PC-9 (cell line): ENCODE measurements around the gene CRTC1. TPM values are rescaled to one million over a fixed set of nuclear protein-coding genes. Genes with fewer than 3 reads are reported as not detected.

Experiments
- Bru-seq: library from RNA; stranded (reverse); fragments of 400-500 nt; gene quantifications from one replicate; lab custom pipeline; 2021; lab: Mats Ljungman, UMichigan
- BruChase-seq, 2 experiments: library from RNA; stranded (reverse); fragments of 400-500 nt; gene quantifications; one replicate each; lab custom pipeline; 2021; lab: Mats Ljungman, UMichigan
- BruUV-seq: library from RNA; stranded (reverse); fragments of 400-500 nt; replicated peaks from 2 replicates; lab custom pipeline; 2021; lab: Mats Ljungman, UMichigan
- CTCF ChIA-PET: fragments of 300-600 bp; sonication (Branson Sonifier 250); formaldehyde crosslinking; loops from one replicate; lab custom pipeline; 2022; ENCODE audit warnings: antibody characterized with exemption; lab: Charles Lee
- POLR2A ChIA-PET: fragments of 300-600 bp; sonication (Branson Sonifier 250); formaldehyde crosslinking; loops from one replicate; lab custom pipeline; 2022; ENCODE audit warnings: antibody characterized with exemption; ENCODE audit not compliant: unreplicated experiment; lab: Charles Lee
- DNase-seq, 2 experiments: peaks; one replicate each; pipeline versions ENCODE4 v3.0.0 to v3.0.0-alpha.2; 2015 to 2022; ENCODE audit warnings: mixed read lengths in 1 of 2
- H2AFZ ChIP-seq: fragments of 200-600 bp; sonication (generic); 2 replicates; pipeline ENCODE4 v1.8.1; 2017; ENCODE audit warnings: antibody characterized with exemption
- H3F3A ChIP-seq: fragments of 200-600 bp; sonication (generic); 2 replicates; pipeline ENCODE4 v1.8.1; 2017; ENCODE audit warnings: antibody characterized with exemption, mild to moderate bottlenecking, low read depth; ENCODE audit not compliant: insufficient read depth
- H3K27ac ChIP-seq: fragments of 200-600 bp; sonication (generic); 2 replicates; pipeline ENCODE4 v1.6.1; 2016; ENCODE audit warnings: mixed run types
- H3K27me3 ChIP-seq: fragments of 200-600 bp; sonication (generic); 2 replicates; pipeline ENCODE4 v1.6.1; 2016; ENCODE audit warnings: low read depth, mixed run types; ENCODE audit not compliant: insufficient read depth
- H3K36me3 ChIP-seq: fragments of 200-600 bp; sonication (generic); 2 replicates; pipeline ENCODE4 v1.6.1; 2016; ENCODE audit warnings: low read depth, mixed run types
- H3K4me1 ChIP-seq: fragments of 200-600 bp; sonication (generic); replicated peaks from 2 replicates; pipeline ENCODE4 v1.6.1; 2016; ENCODE audit warnings: mixed run types; ENCODE audit not compliant: insufficient read depth
- H3K4me2 ChIP-seq: fragments of 200-600 bp; sonication (generic); 2 replicates; pipeline ENCODE4 v1.6.1; 2017; ENCODE audit warnings: mixed run types
- H3K4me3 ChIP-seq: fragments of 200-600 bp; sonication (generic); 2 replicates; pipeline ENCODE4 v1.6.1; 2016; ENCODE audit warnings: mixed run types
- H3K79me2 ChIP-seq: fragments of 200-600 bp; sonication (generic); 2 replicates; pipeline ENCODE4 v1.6.1; 2017; ENCODE audit warnings: low read depth, mixed run types
- H3K9me2 ChIP-seq: fragments of 200-600 bp; sonication (generic); 2 replicates; pipeline ENCODE4 v1.8.1; 2017; ENCODE audit warnings: mild to moderate bottlenecking; ENCODE audit not compliant: insufficient read depth
- H3K9me3 ChIP-seq: fragments of 200-600 bp; sonication (generic); 2 replicates; pipeline ENCODE4 v1.8.1; 2016; ENCODE audit warnings: low read depth; ENCODE audit not compliant: insufficient read depth
- H4K20me1 ChIP-seq: fragments of 200-600 bp; sonication (generic); 2 replicates; pipeline ENCODE4 v1.8.1; 2017; ENCODE audit not compliant: insufficient read depth
- CTCF ChIP-seq: fragments of 200-600 bp; sonication (generic); conservative IDR thresholded peaks from 2 replicates; pipeline ENCODE4 v1.6.1; 2017; ENCODE audit warnings: mixed run types, antibody characterized with exemption, mild to moderate bottlenecking, moderate library complexity
- EZH2 ChIP-seq: fragments of 200-600 bp; sonication (generic); IDR thresholded peaks from 2 replicates; pipeline ENCODE4 v1.8.0; 2017; ENCODE audit warnings: antibody characterized with exemption, low read depth
- intact Hi-C: fragments of 100-400 bp; cut with micrococcal nuclease; formaldehyde crosslinking; loops from one replicate; pipeline ENCODE4 v1.10.0; 2022; ENCODE audit not compliant: unreplicated experiment
- long read RNA-seq: library from polyadenylated mRNA; stranded (forward); transcript quantifications from one replicate; pipeline ENCODE4 v2.0.0, GENCODE V29; 2022
- total RNA-seq: library from RNA; stranded (reverse); gene quantifications from 2 replicates; pipeline ENCODE4 v1.2.3, GENCODE V29; 2021

Gene CRTC1
- total RNA-seq (13.3 and 16.6 TPM in 2 replicates), Bru-seq, nascent RNA (percentile 52 among the genes with signal in this experiment), BruChase-seq, experiment 1, labeled RNA remaining after a 2-hour chase (percentile 52 among the genes with signal in this experiment), BruChase-seq, experiment 2, labeled RNA remaining after a 6-hour chase (percentile 59 among the genes with signal in this experiment)
- long read RNA-seq, partial matches to known transcripts, result 3 of 7 reads
- long read RNA-seq, other reads (novel, unspliced or antisense), result 3 of 7 reads

- H4K20me1 ChIP-seq, result peaks cover 30% of the 10 kb centered on the region
- H3K4me1 ChIP-seq, result peaks cover 31% of the 10 kb centered on the region
- H3K36me3 ChIP-seq, result no peaks in the 10 kb centered on the region
- peaks cover 43% of the 10 kb centered on the region for H3K79me2 ChIP-seq
- peak within 1 kb of the TSS; percentile 80 for H3K4me3 ChIP-seq
- intact Hi-C loops, result no loop called here
- H2AFZ ChIP-seq, result peak within 1 kb of the TSS; percentile 86
- no peaks in the 10 kb centered on the region for H3K27me3 ChIP-seq
- peaks cover 25% of the 10 kb centered on the region; the same call in 1 of the 2 replicates for H3F3A ChIP-seq
- peak within 1 kb of the TSS; percentile 80 for H3K4me2 ChIP-seq
- CTCF ChIA-PET, result no interaction called here
- TF ChIP-seq CTCF (no peak), EZH2 (no peak)
- 0 out of 2 replicates have a peak within 1 kb of the TSS, but pooled peaks have one; percentile 6 for H3K27ac ChIP-seq
- no peaks in the 10 kb centered on the region for H3K9me3 ChIP-seq
- peak; percentile 65 to 94 for DNase-seq
- POLR2A ChIA-PET, result interaction anchor here (0.5 to 0.6 kb wide), 2 partner anchors 9 to 112 kb away, joined by 3 read pairs; no protein-coding TSS in a partner anchor
- no TSS peak for BruUV-seq
- no peaks in the 10 kb centered on the region for H3K9me2 ChIP-seq
Observed at GRCh38 chr19:18683109-18683957, at the start of gene CRTC1. CRTC1 (plus strand) TSS chr19:18683680; CDS start chr19:18683703, 23 bp downstream.

- H3F3A ChIP-seq, result peaks cover 17% of the 10 kb centered on the region
- no peaks in the 10 kb centered on the region for H3K9me2 ChIP-seq
- intact Hi-C loops, result no loop called here
- H3K4me2 ChIP-seq, result no peak overlapping the region
- no peak for TF ChIP-seq EZH2
- TF ChIP-seq CTCF, result no peak
- CTCF ChIA-PET, result no interaction called here
- H3K27me3 ChIP-seq, result no peaks in the 10 kb centered on the region
- no peak overlapping the region for H2AFZ ChIP-seq
- peaks cover 18% of the 10 kb centered on the region for H3K4me1 ChIP-seq
- POLR2A ChIA-PET, result interaction anchor here (0.6 kb wide), 1 partner anchor 13 kb away, joined by 4 read pairs; no protein-coding TSS in a partner anchor
- no peak overlapping the region for H3K27ac ChIP-seq
- no peaks in the 10 kb centered on the region for H4K20me1 ChIP-seq
- DNase-seq, result no peak
- H3K9me3 ChIP-seq, result no peaks in the 10 kb centered on the region
- no peaks in the 10 kb centered on the region for H3K36me3 ChIP-seq
- no peak overlapping the region for H3K4me3 ChIP-seq
- peaks cover 23% of the 10 kb centered on the region for H3K79me2 ChIP-seq
- no TSS peak for BruUV-seq
Observed at GRCh38 chr19:18634612-18635297, 48.7 kb upstream of the CRTC1 start.

- POLR2A ChIA-PET, result no interaction called here
- Histone ChIP-seq H3K4me3 (no peak overlapping the region), H3K36me3 (no peaks in the 10 kb centered on the region), H3K4me1 (peaks cover 18% of the 10 kb centered on the region), H3K27me3 (no peaks in the 10 kb centered on the region), H4K20me1 (peaks cover under 1% of the 10 kb centered on the region; the same call in 1 of the 2 replicates), H3K79me2 (peaks cover 32% of the 10 kb centered on the region), H2AFZ (no peak overlapping the region), H3F3A (peaks cover 21% of the 10 kb centered on the region), H3K9me2 (no peaks in the 10 kb centered on the region), H3K9me3 (no peaks in the 10 kb centered on the region), H3K4me2 (peak overlapping the region; percentile 52), H3K27ac (no peak overlapping the region)
- intact Hi-C loops, result loop anchor here (2.0 kb wide), 1 partner anchor 43 kb away; no protein-coding TSS in a partner anchor
- no peak for DNase-seq
- BruUV-seq, result no TSS peak
- CTCF ChIA-PET, result no interaction called here
- TF ChIP-seq CTCF (no peak), EZH2 (no peak)
Observed at GRCh38 chr19:18635831-18636182, 47.7 kb upstream of the CRTC1 start.
